Subcutaneous abdominal adipose tissue (tissue), 5 donors: ENCODE results near the gene BRCA1.
"Not testable (repeated sequence)": the region's sequence is repeated elsewhere in the genome, so short reads cannot be mapped to it uniquely, and the experiment has no call there.

ENCODE experiments used
- H3K27ac ChIP-seq: one replicate; pipeline ENCODE4 v1.7.0; 2013; ENCODE audit warnings: low read depth, mild to moderate bottlenecking, inconsistent platforms, low read length, moderate library complexity
- H3K27me3 ChIP-seq, 5 donors: one replicate each; pipeline ENCODE4 v1.7.0; 2013; ENCODE audit warnings: low read length in 5 of 5, inconsistent platforms in 1 of 5; ENCODE audit not compliant: control insufficient read depth in 5 of 5, insufficient read depth in 4 of 5
- H3K36me3 ChIP-seq, 5 donors: one replicate each; pipeline ENCODE4 v1.7.0; 2013; ENCODE audit warnings: low read length in 5 of 5; ENCODE audit not compliant: control insufficient read depth in 5 of 5, insufficient read depth in 5 of 5
- H3K4me1 ChIP-seq, 5 donors: one replicate each; pipeline ENCODE4 v1.7.0; 2013; ENCODE audit warnings: low read length in 5 of 5, mild to moderate bottlenecking in 3 of 5, moderate library complexity in 1 of 5; ENCODE audit not compliant: control insufficient read depth in 5 of 5, insufficient read depth in 5 of 5
- H3K4me3 ChIP-seq, 5 donors: one replicate each; pipeline ENCODE4 v1.7.0; 2013; ENCODE audit warnings: low read length in 5 of 5, low read depth in 1 of 5
- H3K9ac ChIP-seq, 5 donors: one replicate each; pipeline ENCODE4 v1.7.0; 2013; ENCODE audit warnings: low read length in 5 of 5, mild to moderate bottlenecking in 4 of 5, moderate library complexity in 3 of 5
- H3K9me3 ChIP-seq, 5 donors: one replicate each; pipeline ENCODE4 v1.7.0; 2013; ENCODE audit warnings: low read length in 5 of 5; ENCODE audit not compliant: control insufficient read depth in 5 of 5
- donor health status: healthy.
- donor health status: healthy.
- donor health status: healthy.
- donor health status: healthy.
- donor health status: healthy.

Gene BRCA1

DNA sequence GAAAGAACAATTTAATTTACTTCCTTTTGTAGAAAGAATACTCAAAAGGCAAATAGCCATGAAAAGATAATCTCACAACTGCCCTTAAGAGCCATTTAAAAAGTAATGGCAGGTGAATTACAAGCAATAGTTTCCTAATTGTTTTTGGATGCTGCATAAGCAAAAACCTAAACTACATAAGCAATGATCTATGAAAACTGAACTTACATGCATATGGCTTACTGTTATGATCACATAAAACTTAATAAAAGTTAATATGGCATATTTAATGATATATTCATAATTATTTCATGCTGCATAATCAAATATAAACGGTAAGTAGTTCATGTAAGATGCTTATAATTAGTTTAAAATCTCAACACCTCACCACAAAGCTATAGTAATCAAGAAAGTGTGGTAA lies 18.6 kb downstream of the BRCA1 start:
- Histone ChIP-seq H3K27me3 (no peaks in the 10 kb centered on the region), H3K36me3 (peaks cover 0 to 3% (median 2%) of the 10 kb centered on the region in 5 donors), H3K9ac (no peak overlapping the region), H3K9me3 (no peaks in the 10 kb centered on the region), H3K4me3 (no peak overlapping the region), H3K4me1 (no peaks in the 10 kb centered on the region), H3K27ac (no peak overlapping the region)

DNA sequence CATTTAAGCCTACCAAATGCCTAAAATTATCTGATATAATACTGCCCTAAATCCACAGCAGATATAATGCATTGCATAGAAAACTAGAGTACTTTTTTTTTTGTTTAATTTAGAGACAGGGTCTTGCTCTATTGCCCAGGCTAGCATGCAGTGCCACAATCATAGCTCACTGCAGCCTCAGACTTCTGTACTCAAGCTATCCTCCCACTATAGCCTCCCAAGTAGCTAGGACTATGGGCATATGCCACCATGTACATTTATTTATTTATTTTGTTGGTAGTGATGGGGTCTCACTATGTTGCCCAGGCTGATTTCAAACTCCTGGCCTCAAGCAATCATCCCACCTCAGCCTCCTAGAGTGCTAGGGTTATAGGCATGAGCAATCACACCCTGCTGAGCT lies 20.0 kb downstream of the BRCA1 start:
- H3K9me3 ChIP-seq, result no peaks in the 10 kb centered on the region
- peaks cover 0 to 3% (median 2%) of the 10 kb centered on the region in 5 donors for H3K36me3 ChIP-seq
- no peak overlapping the region for H3K4me3 ChIP-seq
- H3K27me3 ChIP-seq, result no peaks in the 10 kb centered on the region
- no peak overlapping the region for H3K9ac ChIP-seq
- no peaks in the 10 kb centered on the region for H3K4me1 ChIP-seq
- H3K27ac ChIP-seq, result no peak overlapping the region

DNA sequence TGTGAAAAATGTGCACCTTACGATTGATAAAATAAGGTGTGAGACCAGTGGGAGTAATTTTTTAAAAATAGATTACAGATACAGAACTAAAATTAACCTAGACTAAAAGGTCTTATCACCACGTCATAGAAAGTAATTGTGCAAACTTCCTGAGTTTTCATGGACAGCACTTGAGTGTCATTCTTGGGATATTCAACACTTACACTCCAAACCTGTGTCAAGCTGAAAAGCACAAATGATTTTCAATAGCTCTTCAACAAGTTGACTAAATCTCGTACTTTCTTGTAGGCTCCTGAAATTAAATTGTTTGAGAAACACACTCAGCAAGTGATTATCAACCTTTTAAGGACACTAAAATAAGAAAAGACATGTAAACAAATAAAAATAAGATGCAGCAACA lies 20.5 kb downstream of the BRCA1 start:
- no peaks in the 10 kb centered on the region for H3K27me3 ChIP-seq
- no peaks in the 10 kb centered on the region for H3K4me1 ChIP-seq
- H3K9ac ChIP-seq, result no peak overlapping the region
- no peak overlapping the region for H3K27ac ChIP-seq
- H3K4me3 ChIP-seq, result no peak overlapping the region
- peaks cover 0 to 3% (median 2%) of the 10 kb centered on the region in 5 donors for H3K36me3 ChIP-seq
- no peaks in the 10 kb centered on the region for H3K9me3 ChIP-seq

GRCh38 chr17:43095364-43095763 lies 29.8 kb downstream of the BRCA1 start:
- H3K9ac ChIP-seq, H3K27me3 ChIP-seq, H3K27ac ChIP-seq, H3K36me3 ChIP-seq, H3K4me3 ChIP-seq, H3K9me3 ChIP-seq: not testable (repeated sequence)
- peaks cover 0 to 22% (median 19%) of the 10 kb centered on the region in 5 donors for H3K4me1 ChIP-seq

GRCh38 chr17:43094129-43094835 lies 30.9 kb downstream of the BRCA1 start:
- Histone ChIP-seq H3K36me3 (peaks cover 0 to 8% (median 3%) of the 10 kb centered on the region in 5 donors), H3K27ac (no peak overlapping the region), H3K27me3 (no peaks in the 10 kb centered on the region), H3K4me1 (peaks cover 0 to 22% (median 19%) of the 10 kb centered on the region in 5 donors), H3K4me3 (no peak overlapping the region), H3K9ac (no peak overlapping the region), H3K9me3 (no peaks in the 10 kb centered on the region)

- Histone ChIP-seq H3K36me3 (peaks cover 0 to 8% (median 3%) of the 10 kb centered on the region in 5 donors), H3K9me3 (no peaks in the 10 kb centered on the region), H3K9ac (no peak overlapping the region), H3K27me3 (no peaks in the 10 kb centered on the region), H3K4me3 (no peak overlapping the region), H3K4me1 (peaks cover 0 to 22% (median 19%) of the 10 kb centered on the region in 5 donors), H3K27ac (no peak overlapping the region)
Measured at GRCh38 chr17:43092901-43093300, 32.3 kb downstream of the BRCA1 start.

DNA sequence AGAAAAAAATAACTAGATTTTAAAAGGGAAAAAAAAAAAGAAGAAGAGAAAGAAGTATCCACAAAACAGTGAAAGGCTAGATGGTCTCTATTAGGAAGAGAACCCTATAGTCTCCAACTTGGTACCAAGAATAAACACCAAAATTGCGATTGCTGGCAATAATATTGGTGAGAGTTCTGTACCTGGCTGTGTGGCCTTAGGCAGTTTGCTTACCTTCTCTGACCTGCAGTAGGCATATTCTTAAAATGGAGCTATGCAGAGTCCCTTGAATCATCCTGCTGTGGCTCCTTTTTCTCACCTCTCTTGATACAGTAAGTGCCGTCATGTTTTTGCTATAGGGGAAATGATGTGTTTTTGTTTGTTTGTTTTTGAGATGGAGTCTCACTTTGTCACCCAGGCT lies 35.1 kb downstream of the BRCA1 start:
- H3K36me3 ChIP-seq, result peaks cover 0 to 8% (median 3%) of the 10 kb centered on the region in 5 donors
- H3K27me3 ChIP-seq, result no peaks in the 10 kb centered on the region
- H3K9me3 ChIP-seq, result no peaks in the 10 kb centered on the region
- no peak overlapping the region for H3K9ac ChIP-seq
- no peak overlapping the region for H3K27ac ChIP-seq
- no peak overlapping the region for H3K4me3 ChIP-seq
- peaks cover 0 to 23% (median 19%) of the 10 kb centered on the region in 5 donors for H3K4me1 ChIP-seq

DNA sequence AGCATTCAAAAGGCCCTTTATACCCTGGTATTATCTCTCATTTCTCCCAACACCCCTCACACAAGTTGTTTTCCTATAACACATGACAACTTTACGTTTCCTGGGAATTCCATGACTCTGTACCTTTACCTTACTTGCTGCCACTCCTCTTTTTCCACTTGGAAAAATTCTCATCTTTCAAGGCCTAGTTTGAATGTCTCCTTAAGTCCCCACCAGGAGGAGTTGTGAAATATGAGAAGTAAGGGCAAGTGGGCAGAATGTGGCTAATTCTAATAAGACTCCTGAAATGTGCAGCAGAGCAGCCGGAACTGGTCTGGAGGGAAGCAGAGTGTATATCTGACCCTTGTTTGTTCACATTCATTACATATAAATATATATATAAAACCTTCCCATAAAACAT lies 39.7 kb downstream of the BRCA1 start:
- Histone ChIP-seq H3K4me3 (no peak overlapping the region), H3K27me3 (no peaks in the 10 kb centered on the region), H3K36me3 (peaks cover 4 to 10% (median 7%) of the 10 kb centered on the region in 5 donors), H3K4me1 (peaks cover 0 to 7% (median 4%) of the 10 kb centered on the region in 5 donors), H3K27ac (no peak overlapping the region), H3K9ac (no peak overlapping the region), H3K9me3 (no peaks in the 10 kb centered on the region)

- H3K4me1 ChIP-seq, result peaks cover 0 to 5% (median 3%) of the 10 kb centered on the region in 5 donors
- H3K4me3 ChIP-seq, result no peak overlapping the region
- no peak overlapping the region for H3K9ac ChIP-seq
- H3K27ac ChIP-seq, result no peak overlapping the region
- H3K36me3 ChIP-seq, result peaks cover 4 to 8% (median 7%) of the 10 kb centered on the region in 5 donors
- H3K27me3 ChIP-seq, result no peaks in the 10 kb centered on the region
- H3K9me3 ChIP-seq, result no peaks in the 10 kb centered on the region
Measured at GRCh38 chr17:43079641-43080302, 45.4 kb downstream of the BRCA1 start.

DNA sequence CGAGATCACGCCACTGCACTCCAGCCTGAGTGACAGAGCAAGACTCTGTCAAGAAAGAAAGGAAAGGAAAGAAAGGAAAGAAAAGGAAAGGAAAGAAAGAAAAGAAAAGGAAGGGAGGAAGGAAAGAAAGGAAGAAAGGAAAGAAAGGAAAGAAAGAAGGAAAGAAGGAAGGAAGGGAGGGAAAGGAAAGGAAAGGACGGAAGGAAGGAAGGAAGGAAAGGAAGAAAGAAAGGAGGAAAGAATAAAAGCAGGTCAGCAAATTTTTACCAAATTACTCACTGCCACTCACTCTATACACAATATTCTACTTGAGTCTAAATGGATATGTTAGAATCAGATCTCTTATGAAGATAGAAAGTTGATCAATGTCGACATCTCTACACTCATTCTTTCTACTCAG lies 50.3 kb downstream of the BRCA1 start:
- peaks cover 0 to 4% (median 0%) of the 10 kb centered on the region in 5 donors for H3K36me3 ChIP-seq
- no peak overlapping the region for H3K4me3 ChIP-seq
- peaks cover 0 to 7% (median 0%) of the 10 kb centered on the region in 5 donors for H3K4me1 ChIP-seq
- no peak overlapping the region for H3K27ac ChIP-seq
- no peak overlapping the region for H3K9ac ChIP-seq
- H3K27me3 ChIP-seq, result no peaks in the 10 kb centered on the region
- H3K9me3 ChIP-seq, result no peaks in the 10 kb centered on the region
